Colonic mucosa (tissue), 4 donors: ENCODE data around the gene PRPF40A. TPM values are rescaled to one million over a fixed set of nuclear protein-coding genes. Genes with fewer than 3 reads are reported as not detected.
A peak's percentile ranks its signal among the peaks of the same experiment; 100 is the strongest.

Source experiments
- DNase-seq: peaks from one replicate; pipeline ENCODE4 v3.0.0-alpha.2; 2020
- H3K27ac ChIP-seq: fragments of 200-600 bp; one replicate; pipeline ENCODE4 v1.8.0; 2021
- H3K27me3 ChIP-seq: fragments of 200-600 bp; one replicate; pipeline ENCODE4 v1.8.0; 2021
- H3K36me3 ChIP-seq: fragments of 200-600 bp; one replicate; pipeline ENCODE4 v1.8.0; 2021
- H3K4me1 ChIP-seq: fragments of 200-600 bp; one replicate; pipeline ENCODE4 v1.8.0; 2021; ENCODE audit warnings: mild to moderate bottlenecking
- H3K4me3 ChIP-seq: fragments of 200-600 bp; one replicate; pipeline ENCODE4 v1.8.0; 2021
- H3K9ac ChIP-seq, 2 donors: one replicate each; pipeline ENCODE4 v1.7.0; 2013; ENCODE audit warnings: control low read depth in 2 of 2, low read depth in 2 of 2, low read length in 2 of 2
- H3K9me3 ChIP-seq: fragments of 200-600 bp; one replicate; pipeline ENCODE4 v1.8.0; 2021
- CTCF ChIP-seq: fragments of 200-600 bp; IDR thresholded peaks from one replicate; pipeline ENCODE4 v1.8.0; 2022; ENCODE audit warnings: antibody characterized with exemption, mild to moderate bottlenecking
- intact Hi-C: fragments of 100-400 bp; cut with DNase I; formaldehyde crosslinking; loops from one replicate; pipeline ENCODE4 v1.14.1; 2022
- total RNA-seq, 2 donors: library from RNA; stranded (reverse); fragmentation: NEBNext Ultra II Directional in 1 of 2; extraction: Animal tissue kit (Norgen Biotek cat#: 25700) in 1 of 2; gene quantifications; one replicate each; pipeline ENCODE4 v1.2.1, GENCODE V29; 2021
- donor health status: healthy.
- donor health status: DM: no; HTN: no; CAD: no.
- donor health status: DM: no; HTN: no; CAD: no.

PRPF40A gene
- total RNA-seq, 2 donors from 2014 or later: 103 to 115 TPM

GRCh38 chr2:152650768-152651371 is 66.4 kb downstream of the PRPF40A start:
- Histone ChIP-seq H3K27me3 (no peaks in the 10 kb centered on the region), H3K9me3 (no peaks in the 10 kb centered on the region), H3K4me1 (no peaks in the 10 kb centered on the region), H3K27ac (no peak overlapping the region), H3K9ac (no peak overlapping the region), H3K4me3 (no peak overlapping the region), H3K36me3 (no peaks in the 10 kb centered on the region)
- intact Hi-C loops: no loop called here
- no peak for TF ChIP-seq CTCF
- no peak for DNase-seq

GRCh38 chr2:152649997-152650396 is 67.3 kb downstream of the PRPF40A start:
- H3K4me1 ChIP-seq: no peaks in the 10 kb centered on the region
- H3K27me3 ChIP-seq: no peaks in the 10 kb centered on the region
- intact Hi-C loops: no loop called here
- H3K27ac ChIP-seq: no peak overlapping the region
- TF ChIP-seq CTCF: no peak
- H3K4me3 ChIP-seq: no peak overlapping the region
- no peaks in the 10 kb centered on the region for H3K9me3 ChIP-seq
- H3K9ac ChIP-seq: no peak overlapping the region
- DNase-seq: no peak
- no peaks in the 10 kb centered on the region for H3K36me3 ChIP-seq

- Histone ChIP-seq H3K27me3 (no peaks in the 10 kb centered on the region), H3K9me3 (no peaks in the 10 kb centered on the region), H3K4me1 (no peaks in the 10 kb centered on the region), H3K36me3 (no peaks in the 10 kb centered on the region), H3K9ac (no peak overlapping the region), H3K4me3 (no peak overlapping the region), H3K27ac (no peak overlapping the region)
- peak; percentile 25 for DNase-seq
- intact Hi-C loops: no loop called here
- no peak for TF ChIP-seq CTCF
These were observed 68.9 kb downstream of the PRPF40A start for GRCh38 chr2:152648336-152648735.

GRCh38 chr2:152647552-152647951 is 69.7 kb downstream of the PRPF40A start:
- H3K27ac ChIP-seq: no peak overlapping the region
- no peaks in the 10 kb centered on the region for H3K9me3 ChIP-seq
- DNase-seq: peak; percentile 44
- no peak for TF ChIP-seq CTCF
- H3K9ac ChIP-seq: no peak overlapping the region
- H3K36me3 ChIP-seq: no peaks in the 10 kb centered on the region
- intact Hi-C loops: no loop called here
- no peaks in the 10 kb centered on the region for H3K4me1 ChIP-seq
- H3K27me3 ChIP-seq: no peaks in the 10 kb centered on the region
- H3K4me3 ChIP-seq: no peak overlapping the region

- Histone ChIP-seq H3K27ac (no peak overlapping the region), H3K4me1 (no peaks in the 10 kb centered on the region), H3K36me3 (no peaks in the 10 kb centered on the region), H3K27me3 (no peaks in the 10 kb centered on the region), H3K9ac (no peak overlapping the region), H3K9me3 (no peaks in the 10 kb centered on the region), H3K4me3 (no peak overlapping the region)
- intact Hi-C loops: no loop called here
- TF ChIP-seq CTCF: no peak
- no peak for DNase-seq
These were observed 70.5 kb downstream of the PRPF40A start for GRCh38 chr2:152646775-152647174.
